HG03280 (cell line): ENCODE data around the gene ZNG1B.
"Not testable (repeated sequence)": the region's sequence is repeated elsewhere in the genome, so short reads cannot be mapped to it uniquely, and the experiment has no call there.

ENCODE experiments used
- ATAC-seq: cut with Tn5 transposase; IDR thresholded peaks from one replicate; pipeline ENCODE4 v1.9.1; 2021; ENCODE audit warnings: mild to moderate bottlenecking, moderate library complexity; ENCODE audit not compliant: unreplicated experiment

ZNG1B gene

GRCh38 chr2:113503094-113504042 is 65.9 kb downstream of the ZNG1B start:
- not testable (repeated sequence) for ATAC-seq

- ATAC-seq = not testable (repeated sequence)
Measured at GRCh38 chr2:113504081-113504480, 66.6 kb downstream of the ZNG1B start.

DNA sequence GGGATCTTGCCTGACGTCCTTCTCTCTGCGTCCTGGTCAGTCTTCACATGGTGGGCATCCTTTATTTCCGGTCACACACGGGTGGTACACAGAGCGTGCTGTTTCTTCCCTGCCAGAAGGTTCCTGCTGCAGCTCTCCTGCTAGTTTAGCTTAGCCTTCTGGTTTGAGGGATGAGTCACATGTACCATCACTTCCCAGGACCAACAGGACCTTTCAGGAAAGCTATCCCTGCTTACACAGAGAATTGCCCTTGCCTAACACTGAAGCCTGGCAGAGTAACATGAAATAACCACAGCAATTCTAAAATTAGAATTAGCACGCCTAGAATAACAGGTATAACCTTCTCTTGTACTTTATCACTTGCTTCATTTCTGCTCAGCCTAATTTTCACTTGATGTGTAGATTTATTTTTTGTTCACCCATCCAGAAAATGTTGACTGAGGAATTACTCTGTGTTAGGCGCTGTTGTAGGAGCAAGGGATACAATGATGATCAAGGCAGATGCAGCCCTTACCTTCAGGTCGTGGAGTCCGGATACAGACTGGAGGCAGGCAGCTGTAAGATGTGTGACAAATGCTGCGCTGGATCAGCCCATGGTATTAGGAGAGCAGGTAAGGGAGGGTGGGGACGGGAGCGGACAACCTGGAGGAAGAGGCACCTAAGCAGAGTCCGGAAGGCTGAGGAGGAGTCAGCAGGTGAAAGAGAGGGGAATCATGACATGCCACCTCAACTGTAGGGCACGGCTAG is 70.1 kb downstream of the ZNG1B start:
- not testable (repeated sequence) for ATAC-seq

- ATAC-seq = not testable (repeated sequence)
Measured at GRCh38 chr2:113508187-113508586, 70.7 kb downstream of the ZNG1B start.

DNA sequence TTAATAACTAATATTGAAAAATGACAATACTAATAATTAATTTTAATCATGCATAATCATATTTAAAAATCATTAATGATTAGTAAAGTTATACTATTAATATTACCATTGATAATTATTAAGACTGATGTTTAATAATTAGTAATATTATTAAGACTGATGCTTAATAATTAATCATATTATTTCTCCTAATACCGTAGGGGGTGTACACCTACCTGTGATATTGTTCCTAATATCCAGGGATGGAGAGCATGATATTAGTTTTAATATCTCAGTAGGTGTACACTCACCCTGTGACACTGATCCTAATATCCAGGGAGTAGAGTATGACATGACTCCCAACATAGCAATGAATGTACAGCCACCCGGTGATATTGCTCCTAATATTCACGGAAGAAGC is 73.4 kb downstream of the ZNG1B start:
- not testable (repeated sequence) for ATAC-seq

DNA sequence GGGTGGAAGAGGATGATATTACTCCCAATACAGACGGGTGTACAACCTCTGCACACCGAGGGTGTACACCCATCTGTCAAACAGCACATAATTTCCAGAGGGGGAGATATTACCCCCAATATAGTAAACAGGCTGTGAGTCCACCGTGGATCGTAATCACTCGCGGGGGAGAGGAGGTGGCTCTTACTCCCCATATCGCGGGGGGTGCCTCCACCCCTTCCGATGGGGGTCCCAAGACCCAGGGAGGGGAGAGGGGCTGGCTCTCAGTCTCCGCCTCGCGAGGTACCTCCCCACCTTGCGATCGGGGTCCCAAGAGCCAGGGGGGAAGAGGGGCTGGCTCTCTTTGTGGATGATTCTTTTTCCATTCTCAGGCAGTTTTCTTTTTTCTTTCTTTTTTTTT is 74.4 kb downstream of the ZNG1B start:
- ATAC-seq = not testable (repeated sequence)

DNA sequence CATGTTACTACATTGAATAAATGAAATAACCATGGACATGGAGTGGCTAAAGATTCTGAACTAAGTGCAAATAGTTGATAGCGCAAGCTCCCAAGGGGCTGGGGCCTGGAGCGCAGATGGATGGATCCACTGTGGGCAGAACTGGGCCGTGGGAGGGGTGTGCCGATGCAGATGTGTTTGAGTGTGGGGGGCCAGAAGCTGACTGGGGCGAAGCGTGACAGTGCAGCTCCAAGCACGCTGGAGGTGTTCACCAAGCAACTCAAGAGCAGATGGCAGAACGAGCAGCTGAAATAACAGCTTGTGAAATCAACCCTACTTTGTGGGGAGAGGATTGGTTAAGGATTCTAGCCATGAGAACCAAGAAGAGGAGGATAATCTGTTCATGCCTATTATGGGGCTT is 78.0 kb downstream of the ZNG1B start:
- not testable (repeated sequence) for ATAC-seq

GRCh38 chr2:113515995-113516394 is 78.5 kb downstream of the ZNG1B start:
- not testable (repeated sequence) for ATAC-seq

GRCh38 chr2:113517025-113517424 is 79.5 kb downstream of the ZNG1B start:
- not testable (repeated sequence) for ATAC-seq

- not testable (repeated sequence) for ATAC-seq
Measured at GRCh38 chr2:113520837-113521236, 83.3 kb downstream of the ZNG1B start.

GRCh38 chr2:113521492-113521891 is 84.0 kb downstream of the ZNG1B start:
- not testable (repeated sequence) for ATAC-seq

DNA sequence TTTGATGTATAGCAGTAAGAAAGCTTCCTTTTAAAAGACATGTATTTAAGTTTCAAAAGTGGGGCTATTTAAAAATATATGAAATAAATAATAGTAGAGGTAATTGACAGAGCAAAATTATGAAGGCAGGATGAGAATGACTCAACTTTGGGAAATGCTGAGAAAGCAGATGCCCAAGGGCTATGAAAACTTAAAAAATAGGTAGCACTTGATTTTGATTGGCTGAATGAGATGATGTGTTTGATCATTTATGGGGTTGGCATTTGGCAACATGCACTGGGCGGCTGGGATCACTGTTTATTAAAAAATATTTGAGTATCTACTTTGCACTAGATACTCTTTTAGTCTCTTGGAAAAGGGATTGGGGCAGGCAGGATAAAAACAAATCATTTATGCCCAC is 87.5 kb downstream of the ZNG1B start:
- not testable (repeated sequence) for ATAC-seq

- ATAC-seq = peak; percentile 83
Measured at GRCh38 chr2:113527350-113528045, 90.0 kb downstream of the ZNG1B start.

GRCh38 chr2:113528126-113528525 is 90.6 kb downstream of the ZNG1B start:
- ATAC-seq = not testable (repeated sequence)

- ATAC-seq = not testable (repeated sequence)
Measured at GRCh38 chr2:113528904-113529303, 91.4 kb downstream of the ZNG1B start.

- not testable (repeated sequence) for ATAC-seq
Measured at GRCh38 chr2:113532991-113533390, 95.5 kb downstream of the ZNG1B start.

- not testable (repeated sequence) for ATAC-seq
Measured at GRCh38 chr2:113536573-113536972, 99.1 kb downstream of the ZNG1B start.

DNA sequence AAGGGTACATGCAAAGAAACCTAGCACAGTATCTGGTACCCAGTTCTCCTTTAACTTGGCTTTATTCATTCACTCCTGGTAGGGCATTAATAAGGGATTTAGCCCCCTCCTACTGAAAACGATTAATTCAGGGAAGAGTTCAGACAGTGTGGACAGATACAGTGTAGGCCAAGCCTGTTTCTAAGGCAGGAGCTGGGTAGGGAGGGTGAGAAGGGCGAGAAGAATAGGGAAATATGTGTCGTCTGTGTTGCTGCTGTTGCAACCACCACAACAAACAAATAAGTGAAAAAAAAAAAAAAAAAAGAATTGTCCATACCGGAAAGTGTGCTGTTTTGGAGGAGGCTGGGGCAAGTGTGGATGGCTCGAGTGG is 103.3 kb downstream of the ZNG1B start:
- not testable (repeated sequence) for ATAC-seq

DNA sequence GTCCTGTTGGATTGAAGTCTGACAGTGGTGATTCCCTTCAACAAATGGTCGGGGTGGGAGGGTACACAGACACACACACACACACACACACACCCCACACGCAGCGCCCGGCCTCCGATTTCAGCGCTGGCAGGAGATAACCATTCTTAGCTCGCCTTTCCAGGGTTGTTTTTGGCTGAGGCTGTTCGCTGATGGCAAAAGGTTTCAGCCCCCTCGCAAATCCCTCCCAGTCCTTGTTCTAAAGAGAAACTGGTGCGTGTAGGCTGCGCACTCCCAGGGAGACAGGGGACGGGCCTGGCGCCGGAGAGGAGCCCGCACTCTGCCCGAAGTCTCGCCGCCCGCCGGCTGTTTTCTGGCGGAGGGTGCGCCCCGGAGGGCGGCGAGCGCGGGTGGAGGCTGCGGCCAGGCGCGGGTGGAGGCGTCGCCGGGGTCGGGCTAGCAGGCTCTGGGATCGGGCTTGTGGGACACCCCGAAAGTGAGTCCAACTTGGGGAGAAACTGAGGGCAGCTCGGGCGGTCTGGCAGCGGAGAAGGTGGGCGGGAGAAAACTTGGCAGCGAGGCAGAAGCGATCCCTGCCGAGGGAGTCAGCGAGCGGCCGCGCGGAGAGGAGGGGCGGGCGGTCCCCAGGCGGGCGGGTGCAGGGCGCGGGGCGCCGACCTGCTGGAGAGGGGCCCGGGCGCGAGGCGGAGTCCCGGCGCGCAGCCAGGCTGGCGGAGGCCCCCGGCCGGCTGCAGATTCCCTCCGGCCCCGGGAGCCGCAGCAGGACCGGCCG is 103.9 kb downstream of the ZNG1B start:
- ATAC-seq = not testable (repeated sequence)

- ATAC-seq = not testable (repeated sequence)
Measured at GRCh38 chr2:113541976-113542485, 104.5 kb downstream of the ZNG1B start.
